Cardiac fibroblast (primary cell): Measurements from ENCODE around the gene NCS1.

Experiments
- DNase-seq, 2 donors: peaks; one replicate each; pipeline versions ENCODE4 v3.0.0 to v3.0.0-alpha.2; 2010; ENCODE audit warnings: low read depth in 2 of 2
- H3K4me3 ChIP-seq, 2 donors: replicated peaks in 1 of 2; 1 replicate in 1 of 2; 2 replicates in 1 of 2; pipeline ENCODE4 v1.5.1; 2011; ENCODE audit warnings: low read depth in 2 of 2, low read length in 2 of 2, mild to moderate bottlenecking in 2 of 2, moderate library complexity in 1 of 2
- TF ChIP-seq, protein P1 (sequence below): IDR thresholded peaks from one replicate; pipeline ENCODE4 v1.5.1; 2011; ENCODE audit warnings: low read depth, mild to moderate bottlenecking, low read length, inconsistent platforms

Gene NCS1

DNA sequence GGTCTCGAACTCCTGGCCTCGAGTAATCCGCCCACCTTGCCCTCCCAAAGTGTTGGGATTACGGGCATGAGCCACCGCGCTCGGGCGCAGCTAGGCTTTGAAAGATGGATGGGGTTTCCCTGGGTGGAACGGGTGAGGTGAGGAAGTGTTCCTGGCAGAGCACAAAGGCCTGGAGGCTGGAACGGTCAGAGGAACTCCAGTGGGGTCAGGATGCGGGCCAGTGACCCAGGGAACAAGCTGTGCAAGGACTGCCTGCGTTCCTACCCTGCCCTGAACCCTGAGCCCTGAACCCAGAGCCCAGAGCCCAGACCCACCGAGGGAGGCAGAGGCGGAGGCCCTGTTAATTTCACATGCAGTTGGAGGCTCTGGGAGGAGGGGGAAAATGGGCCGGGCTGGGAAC is 23.4 kb downstream of the NCS1 start:
- DNase-seq = no peak
- TF ChIP-seq, protein P1, sequence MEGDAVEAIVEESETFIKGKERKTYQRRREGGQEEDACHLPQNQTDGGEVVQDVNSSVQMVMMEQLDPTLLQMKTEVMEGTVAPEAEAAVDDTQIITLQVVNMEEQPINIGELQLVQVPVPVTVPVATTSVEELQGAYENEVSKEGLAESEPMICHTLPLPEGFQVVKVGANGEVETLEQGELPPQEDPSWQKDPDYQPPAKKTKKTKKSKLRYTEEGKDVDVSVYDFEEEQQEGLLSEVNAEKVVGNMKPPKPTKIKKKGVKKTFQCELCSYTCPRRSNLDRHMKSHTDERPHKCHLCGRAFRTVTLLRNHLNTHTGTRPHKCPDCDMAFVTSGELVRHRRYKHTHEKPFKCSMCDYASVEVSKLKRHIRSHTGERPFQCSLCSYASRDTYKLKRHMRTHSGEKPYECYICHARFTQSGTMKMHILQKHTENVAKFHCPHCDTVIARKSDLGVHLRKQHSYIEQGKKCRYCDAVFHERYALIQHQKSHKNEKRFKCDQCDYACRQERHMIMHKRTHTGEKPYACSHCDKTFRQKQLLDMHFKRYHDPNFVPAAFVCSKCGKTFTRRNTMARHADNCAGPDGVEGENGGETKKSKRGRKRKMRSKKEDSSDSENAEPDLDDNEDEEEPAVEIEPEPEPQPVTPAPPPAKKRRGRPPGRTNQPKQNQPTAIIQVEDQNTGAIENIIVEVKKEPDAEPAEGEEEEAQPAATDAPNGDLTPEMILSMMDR = no peak
- no peak overlapping the region for H3K4me3 ChIP-seq

DNA sequence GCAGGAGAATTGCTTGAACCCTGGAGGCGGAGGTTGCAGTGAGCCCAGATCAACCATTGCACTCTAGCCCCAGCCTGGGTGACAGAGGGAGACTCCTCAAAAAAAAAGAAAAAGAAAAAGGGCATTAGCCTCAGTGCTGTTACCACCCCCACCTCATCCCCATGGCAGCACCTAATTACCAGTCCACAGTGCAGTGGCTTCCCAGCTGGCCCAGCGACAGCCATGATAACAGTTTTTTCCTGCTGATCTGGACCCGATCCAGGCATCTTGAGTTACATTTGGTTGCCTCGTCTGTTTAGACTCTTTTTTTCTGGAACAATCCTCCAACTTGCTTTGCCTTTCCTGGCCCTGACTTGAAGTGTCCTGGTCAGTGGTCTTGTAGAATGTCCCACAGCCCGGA is 24.4 kb downstream of the NCS1 start:
- TF ChIP-seq, protein P1 = no peak
- DNase-seq = peak in 1 of 2 donors; percentile 38
- H3K4me3 ChIP-seq = no peak overlapping the region

DNA sequence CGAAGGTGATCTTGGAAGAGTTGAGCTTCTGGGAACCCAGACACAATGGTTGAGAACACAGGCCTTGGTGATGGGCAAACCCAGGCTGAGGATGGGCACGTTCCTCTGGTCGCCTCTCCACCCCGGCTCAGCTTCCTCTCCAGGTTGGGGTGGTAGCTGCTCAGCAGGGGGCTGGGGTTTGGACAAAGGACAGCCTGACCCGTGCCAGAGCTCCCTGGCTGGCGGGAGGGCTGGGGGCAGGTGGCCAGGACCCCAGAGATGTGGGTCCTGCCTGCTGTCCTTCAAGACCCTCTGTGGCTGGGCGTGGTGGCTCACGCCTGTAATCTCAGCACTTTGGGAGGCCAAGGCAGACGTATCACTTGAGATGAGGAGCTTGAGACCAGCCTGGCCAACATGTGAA is 25.2 kb downstream of the NCS1 start:
- DNase-seq = no peak
- TF ChIP-seq, protein P1 = no peak
- H3K4me3 ChIP-seq = no peak overlapping the region

DNA sequence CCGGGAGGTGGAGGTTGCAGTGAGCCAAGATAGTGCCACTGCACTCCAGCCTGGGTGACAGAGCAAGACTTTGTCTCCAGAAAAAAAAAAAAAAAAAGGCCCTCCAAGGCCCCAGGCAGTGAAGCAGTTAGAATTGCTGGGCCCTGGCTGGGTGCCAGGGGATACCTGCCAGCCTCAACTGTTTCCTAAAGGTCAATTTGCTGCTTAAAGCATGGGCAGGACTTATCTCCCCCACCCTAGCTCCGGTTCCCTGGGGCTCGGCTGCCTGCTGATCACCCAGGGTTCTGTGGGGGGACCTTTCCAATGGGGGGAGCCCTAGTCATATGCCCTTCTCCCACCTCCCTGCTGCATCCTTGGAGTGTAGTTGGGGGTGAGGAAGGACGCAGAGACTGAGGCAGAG is 25.7 kb downstream of the NCS1 start:
- TF ChIP-seq, protein P1 = no peak
- no peak for DNase-seq
- H3K4me3 ChIP-seq = no peak overlapping the region

DNA sequence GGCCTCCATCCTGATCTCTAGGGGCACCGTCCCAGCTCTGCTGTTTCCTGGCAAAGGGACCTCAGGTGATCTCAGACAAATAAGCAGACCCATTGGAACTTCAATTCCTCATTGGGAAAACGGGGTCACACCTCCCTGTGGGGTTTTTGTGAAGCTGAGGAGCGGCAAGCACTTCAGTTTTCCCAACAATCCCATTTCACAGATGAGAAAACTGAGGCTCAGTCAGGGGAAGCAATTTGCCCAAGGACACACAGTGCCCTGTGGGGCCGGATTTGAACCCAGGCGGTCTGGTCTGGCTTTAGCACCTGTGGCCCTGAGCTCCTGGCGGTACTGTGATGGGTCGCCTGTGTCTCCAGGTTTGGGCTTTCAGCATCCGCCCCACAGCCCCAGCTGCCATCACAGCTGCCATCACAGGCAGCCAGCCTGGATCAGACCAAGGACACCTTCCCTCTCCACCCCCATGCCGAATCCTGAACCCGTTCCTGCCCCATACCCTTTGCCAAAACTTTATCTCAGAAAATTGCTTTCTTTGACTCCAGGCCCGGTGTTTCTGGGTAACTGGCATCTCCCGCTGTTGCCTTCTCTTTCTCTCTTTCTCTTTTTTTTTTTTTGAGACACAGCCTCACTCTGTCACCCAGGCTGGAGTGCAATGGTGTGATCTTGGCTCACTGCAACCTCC is 26.4 kb downstream of the NCS1 start:
- TF ChIP-seq, protein P1 = no peak
- peak in 1 of 2 donors; percentile 33 for DNase-seq
- H3K4me3 ChIP-seq = no peak overlapping the region

DNA sequence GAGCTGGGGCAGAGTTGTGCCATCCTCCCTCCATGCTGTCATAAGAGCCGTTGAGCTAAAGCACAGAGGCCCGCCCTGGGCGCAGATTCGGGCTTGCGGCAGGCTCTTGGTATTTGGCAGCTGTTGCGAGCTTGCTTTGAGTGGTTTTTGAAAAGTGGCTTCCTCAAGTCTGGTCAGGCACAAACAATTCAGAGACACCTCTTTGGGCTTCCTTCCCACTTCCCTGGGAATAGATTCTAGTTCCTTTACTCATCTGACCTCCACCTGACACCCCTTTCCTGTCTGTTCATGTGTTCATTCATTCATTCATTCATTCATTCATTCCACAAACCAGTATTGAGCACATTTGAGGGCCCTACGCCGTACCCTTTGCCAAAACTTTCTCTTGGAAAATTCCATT is 27.4 kb downstream of the NCS1 start:
- TF ChIP-seq, protein P1 = no peak
- H3K4me3 ChIP-seq = no peak overlapping the region
- peak; percentile 16 to 45 for DNase-seq
